ENCODE results near the gene APMAP.

DNA sequence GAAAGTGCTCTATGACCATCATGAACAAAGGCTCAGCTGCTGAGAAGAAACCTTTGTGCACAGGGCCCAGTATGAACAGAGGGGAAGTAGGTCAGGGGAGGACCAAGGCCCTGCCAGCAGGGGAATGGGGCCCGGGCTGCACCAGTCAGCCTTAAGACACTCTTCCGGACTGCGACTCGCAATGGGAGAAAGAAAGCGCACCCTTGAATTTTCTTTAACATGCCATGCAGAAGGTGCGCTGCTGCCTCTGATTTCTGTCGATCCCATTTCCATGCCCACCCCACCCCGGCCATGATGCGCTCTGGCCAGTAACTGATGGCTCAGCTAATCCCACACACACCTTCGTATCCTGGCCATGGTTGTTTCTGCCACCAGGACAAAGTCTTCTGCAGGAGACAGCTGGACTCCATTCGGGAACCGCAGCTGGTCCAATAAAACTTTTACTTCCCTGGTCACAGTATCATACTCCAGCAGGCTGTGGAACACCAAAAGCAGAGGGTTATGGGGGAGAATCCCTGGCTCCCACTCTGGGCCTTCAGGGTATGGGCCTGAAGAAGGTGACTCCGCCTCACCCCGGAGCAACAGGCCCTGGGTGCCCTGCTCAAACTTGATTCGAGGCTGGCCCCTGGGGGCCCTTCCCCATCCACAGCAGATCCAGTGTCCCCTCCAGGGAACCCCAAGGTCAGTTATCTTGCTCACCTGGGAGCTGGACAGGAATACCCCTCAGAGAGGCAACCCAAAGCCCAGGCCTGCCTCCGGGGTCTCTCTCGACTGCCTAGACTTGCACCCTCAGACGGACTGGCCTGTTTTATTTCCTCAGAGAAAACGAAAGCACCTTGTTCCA lies 23.1 kb downstream of the APMAP start:
- TF ChIP-seq POLR2A (IDR thresholded peaks at IDR 0.05), result no peak
- TF ChIP-seq EP300 (IDR thresholded peaks at IDR 0.05), result no peak
